ENCODE data around the gene TTLL5. TPM values are rescaled to one million over a fixed set of nuclear protein-coding genes. Genes with fewer than 3 reads are reported as not detected.
A peak's percentile ranks its signal among the peaks of the same experiment; 100 is the strongest.
"Not testable (repeated sequence)": the region's sequence is repeated elsewhere in the genome, so short reads cannot be mapped to it uniquely, and the experiment has no call there.

TTLL5 gene
- total and polyA plus RNA-seq, 7 donors, result 4.8 to 36.6 (median 17.9) TPM

GRCh38 chr14:75842551-75842950 is 181.5 kb downstream of the TTLL5 start:
- H3K4me3 ChIP-seq, result no peak overlapping the region
- H3K4me1 ChIP-seq, result peaks cover 0 to 40% (median 10%) of the 10 kb centered on the region in 4 donors
- H3K27ac ChIP-seq, result peak overlapping the region in 1 of 4 donors; percentile 9
- intact Hi-C loops (cut with DNase I), result no loop called here
- 9 to 66% methylated on average over 3 of the region's 3 CpGs for WGBS, 2 donors
- H3K27me3 ChIP-seq, result no peaks in the 10 kb centered on the region
- TF ChIP-seq EP300 (IDR thresholded peaks at IDR 0.05) (no peak), POLR2AphosphoS5 (IDR thresholded peaks at IDR 0.05) (no peak), POLR2A (IDR thresholded peaks at IDR 0.05) (no peak)
- TF ChIP-seq, protein P1, sequence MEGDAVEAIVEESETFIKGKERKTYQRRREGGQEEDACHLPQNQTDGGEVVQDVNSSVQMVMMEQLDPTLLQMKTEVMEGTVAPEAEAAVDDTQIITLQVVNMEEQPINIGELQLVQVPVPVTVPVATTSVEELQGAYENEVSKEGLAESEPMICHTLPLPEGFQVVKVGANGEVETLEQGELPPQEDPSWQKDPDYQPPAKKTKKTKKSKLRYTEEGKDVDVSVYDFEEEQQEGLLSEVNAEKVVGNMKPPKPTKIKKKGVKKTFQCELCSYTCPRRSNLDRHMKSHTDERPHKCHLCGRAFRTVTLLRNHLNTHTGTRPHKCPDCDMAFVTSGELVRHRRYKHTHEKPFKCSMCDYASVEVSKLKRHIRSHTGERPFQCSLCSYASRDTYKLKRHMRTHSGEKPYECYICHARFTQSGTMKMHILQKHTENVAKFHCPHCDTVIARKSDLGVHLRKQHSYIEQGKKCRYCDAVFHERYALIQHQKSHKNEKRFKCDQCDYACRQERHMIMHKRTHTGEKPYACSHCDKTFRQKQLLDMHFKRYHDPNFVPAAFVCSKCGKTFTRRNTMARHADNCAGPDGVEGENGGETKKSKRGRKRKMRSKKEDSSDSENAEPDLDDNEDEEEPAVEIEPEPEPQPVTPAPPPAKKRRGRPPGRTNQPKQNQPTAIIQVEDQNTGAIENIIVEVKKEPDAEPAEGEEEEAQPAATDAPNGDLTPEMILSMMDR (IDR thresholded peaks at IDR 0.05), result no peak
- DNase-seq, result no peak
- no peaks in the 10 kb centered on the region for H3K9me3 ChIP-seq
- no peaks in the 10 kb centered on the region for H3K36me3 ChIP-seq

GRCh38 chr14:75844486-75844885 is 183.4 kb downstream of the TTLL5 start:
- Histone ChIP-seq H3K9me3 (no peaks in the 10 kb centered on the region), H3K27ac (peak overlapping the region in 2 of 4 donors; percentile 35 to 60), H3K4me3 (no peak overlapping the region), H3K36me3 (no peaks in the 10 kb centered on the region), H3K4me1 (peaks cover 0 to 55% (median 12%) of the 10 kb centered on the region in 4 donors), H3K27me3 (no peaks in the 10 kb centered on the region)
- DNase-seq, result no peak
- TF ChIP-seq POLR2A (IDR thresholded peaks at IDR 0.05) (no peak), POLR2AphosphoS5 (IDR thresholded peaks at IDR 0.05) (no peak), EP300 (IDR thresholded peaks at IDR 0.05) (no peak)
- TF ChIP-seq, protein P1 (IDR thresholded peaks at IDR 0.05), result no peak
- intact Hi-C loops (cut with DNase I), result no loop called here

GRCh38 chr14:75845136-75845804 is 184.2 kb downstream of the TTLL5 start:
- 95 to 96% methylated on average over 4 of the region's 4 CpGs for WGBS, 2 donors
- Histone ChIP-seq H3K9me3 (no peaks in the 10 kb centered on the region), H3K4me1 (peaks cover 0 to 55% (median 12%) of the 10 kb centered on the region in 4 donors), H3K4me3 (no peak overlapping the region), H3K36me3 (no peaks in the 10 kb centered on the region), H3K27ac (peak overlapping the region in 2 of 4 donors; percentile 35 to 60), H3K27me3 (no peaks in the 10 kb centered on the region)
- intact Hi-C loops (cut with DNase I), result no loop called here
- TF ChIP-seq POLR2AphosphoS5 (IDR thresholded peaks at IDR 0.05) (no peak), EP300 (IDR thresholded peaks at IDR 0.05) (no peak)
- TF ChIP-seq, protein P1 (IDR thresholded peaks at IDR 0.05), result no peak
- no peak for DNase-seq

DNA sequence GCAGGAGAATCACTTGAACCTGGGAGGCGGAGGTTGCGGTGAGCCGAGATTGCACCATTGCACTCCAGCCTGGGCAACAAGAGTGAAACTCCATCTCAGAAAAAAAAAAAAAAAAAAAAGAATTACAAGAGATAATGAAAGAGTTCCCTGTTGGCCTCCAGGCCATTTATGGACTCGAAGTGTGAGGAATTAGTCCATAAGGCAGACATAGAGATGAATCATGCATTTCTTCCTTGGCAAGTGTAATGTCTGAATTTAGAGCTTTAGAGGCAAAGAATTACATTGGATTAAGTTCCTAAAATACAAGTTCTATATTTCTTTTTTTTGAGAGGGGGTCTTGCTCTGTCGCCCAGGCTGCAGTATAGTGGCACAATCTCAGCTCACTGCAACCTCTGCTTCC is 185.6 kb downstream of the TTLL5 start:
- intact Hi-C loops (cut with DNase I); H3K4me3 ChIP-seq; H3K36me3 ChIP-seq; H3K27me3 ChIP-seq; H3K9me3 ChIP-seq; DNase-seq: not testable (repeated sequence)
- H3K27ac ChIP-seq, result peak overlapping the region in 1 of 4 donors; percentile 60
- WGBS, 2 donors, result 84 to 95% methylated on average over 5 of the region's 5 CpGs
- peaks cover 0 to 55% (median 12%) of the 10 kb centered on the region in 4 donors for H3K4me1 ChIP-seq

GRCh38 chr14:75847584-75847983 is 186.5 kb downstream of the TTLL5 start:
- H3K27me3 ChIP-seq, result no peaks in the 10 kb centered on the region
- peaks cover 0 to 50% (median 12%) of the 10 kb centered on the region in 4 donors for H3K4me1 ChIP-seq
- H3K27ac ChIP-seq, result peak overlapping the region in 2 of 4 donors; percentile 34 to 60
- no peak for DNase-seq
- no peaks in the 10 kb centered on the region for H3K9me3 ChIP-seq
- intact Hi-C loops (cut with DNase I), result no loop called here
- TF ChIP-seq POLR2A (IDR thresholded peaks at IDR 0.05) (no peak), EP300 (IDR thresholded peaks at IDR 0.05) (no peak), POLR2AphosphoS5 (IDR thresholded peaks at IDR 0.05) (no peak)
- TF ChIP-seq, protein P1 (IDR thresholded peaks at IDR 0.05), result no peak
- WGBS, 2 donors, result 97% methylated on average over 2 of the region's 2 CpGs
- no peak overlapping the region for H3K4me3 ChIP-seq
- H3K36me3 ChIP-seq, result no peaks in the 10 kb centered on the region
